H1 (cell line): ENCODE data around the gene CPEB1. TPM values are rescaled to one million over a fixed set of nuclear protein-coding genes. Genes with fewer than 3 reads are reported as not detected.

Experiments
- CTCF ChIP-seq, 3 experiments: IDR thresholded peaks; 1 replicate in 2 of 3; 2 replicates in 1 of 3; pipeline versions ENCODE4 v1.5.1 to v1.6.1; 2011; ENCODE audit warnings: low read length in 3 of 3, mild to moderate bottlenecking in 3 of 3, inconsistent platforms in 2 of 3, low read depth in 1 of 3, moderate library complexity in 1 of 3; ENCODE audit not compliant: insufficient read depth in 1 of 3; ENCODE audit errors: control extremely low read depth in 1 of 3
- HDAC2 ChIP-seq, 2 experiments: fragments of 300-600 bp in 1 of 2; sonication (generic) in 1 of 2; IDR thresholded peaks; 2 replicates each; pipeline ENCODE4 v1.6.1; 2011 to 2012; ENCODE audit warnings: low read depth in 2 of 2, low read length in 2 of 2, mild to moderate bottlenecking in 2 of 2, moderate library complexity in 2 of 2, borderline replicate concordance in 1 of 2, inconsistent platforms in 1 of 2
- polyA plus RNA-seq, 7 experiments: library from polyadenylated mRNA; depleted of rRNA in 3 of 7; stranded (reverse) in 5 of 7; unstranded in 2 of 7; fragments of >200 nt in 5 of 7; fragments of 200-250 nt in 2 of 7; gene quantifications; 1 replicate in 5 of 7; 2 replicates in 1 of 7; 4 replicates in 1 of 7; pipeline versions ENCODE4 v1.2.1 to v1.2.3, GENCODE V29; 2011 to 2013; ENCODE audit warnings: missing spikeins in 2 of 7, mixed read lengths in 2 of 7
- total RNA-seq: library from RNA; stranded (reverse); fragmentation: NEBNext Ultra II Directional; extraction: Animal tissue kit (Norgen Biotek cat#: 25700); gene quantifications from 2 replicates; pipeline ENCODE4 v1.2.1, GENCODE V29; 2021

CPEB1 gene
- total and polyA plus RNA-seq, 2 of the 8 experiments (the other 6 are each of a cell fraction or from before 2014, with no cell fraction given) = 4.4 to 4.5 TPM

DNA sequence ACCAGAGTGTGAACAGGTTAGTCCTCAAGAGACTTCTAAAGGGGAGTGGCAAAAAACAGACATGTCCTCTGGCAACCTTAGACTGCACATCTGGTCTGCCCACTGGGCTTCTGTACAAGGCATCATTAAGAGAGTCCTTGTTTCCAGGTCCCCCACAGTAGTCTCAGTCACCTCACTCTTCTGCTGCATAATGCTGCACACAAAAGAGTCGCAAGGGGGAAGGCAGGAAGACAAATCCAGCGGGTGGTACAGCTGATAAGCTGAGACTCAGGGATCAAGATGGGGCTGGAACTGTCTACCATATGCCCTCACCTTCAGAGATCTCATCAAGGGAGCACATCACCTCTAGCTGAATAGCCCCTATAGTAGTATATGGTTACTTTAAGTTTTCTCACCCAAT, 79.5 kb downstream of the CPEB1 start (continued):
- no peak for TF ChIP-seq HDAC2 (IDR thresholded peaks at IDR 0.05; ENCODE audit: borderline replicate concordance in 1 of 2, low read depth in 2 of 2, low read length in 2 of 2)
- TF ChIP-seq CTCF (IDR thresholded peaks at IDR 0.05; ENCODE audit: control extremely low read depth in 1 of 3, insufficient read depth in 1 of 3, low read depth in 1 of 3, low read length in 3 of 3) = no peak
